Peyer's patch (tissue), 4 donors: ENCODE data around the gene TLR7.

Experiments
- CTCF ChIP-seq, 6 experiments: fragments of 450-650 bp in 4 of 6; fragments of 200-600 bp in 2 of 6; sonication (generic) in 1 of 6; IDR thresholded peaks; one replicate each; pipeline ENCODE4 v1.5.1; 2017 to 2019; ENCODE audit warnings: antibody characterized with exemption in 6 of 6, mild to moderate bottlenecking in 3 of 6, moderate library complexity in 1 of 6
- POLR2A ChIP-seq, 2 donors: fragments of 450-650 bp; IDR thresholded peaks; one replicate each; pipeline ENCODE4 v1.5.1; 2017; ENCODE audit warnings: antibody characterized with exemption in 2 of 2, mild to moderate bottlenecking in 2 of 2, moderate library complexity in 2 of 2

GRCh38 chrX:12820737-12821136 lies 46.1 kb upstream of the TLR7 start:
- no peak for TF ChIP-seq CTCF (IDR thresholded peaks at IDR 0.05)
- no peak for TF ChIP-seq POLR2A (IDR thresholded peaks at IDR 0.05)
